ENCODE results near the gene CCDC149.

The CCDC149 gene

DNA sequence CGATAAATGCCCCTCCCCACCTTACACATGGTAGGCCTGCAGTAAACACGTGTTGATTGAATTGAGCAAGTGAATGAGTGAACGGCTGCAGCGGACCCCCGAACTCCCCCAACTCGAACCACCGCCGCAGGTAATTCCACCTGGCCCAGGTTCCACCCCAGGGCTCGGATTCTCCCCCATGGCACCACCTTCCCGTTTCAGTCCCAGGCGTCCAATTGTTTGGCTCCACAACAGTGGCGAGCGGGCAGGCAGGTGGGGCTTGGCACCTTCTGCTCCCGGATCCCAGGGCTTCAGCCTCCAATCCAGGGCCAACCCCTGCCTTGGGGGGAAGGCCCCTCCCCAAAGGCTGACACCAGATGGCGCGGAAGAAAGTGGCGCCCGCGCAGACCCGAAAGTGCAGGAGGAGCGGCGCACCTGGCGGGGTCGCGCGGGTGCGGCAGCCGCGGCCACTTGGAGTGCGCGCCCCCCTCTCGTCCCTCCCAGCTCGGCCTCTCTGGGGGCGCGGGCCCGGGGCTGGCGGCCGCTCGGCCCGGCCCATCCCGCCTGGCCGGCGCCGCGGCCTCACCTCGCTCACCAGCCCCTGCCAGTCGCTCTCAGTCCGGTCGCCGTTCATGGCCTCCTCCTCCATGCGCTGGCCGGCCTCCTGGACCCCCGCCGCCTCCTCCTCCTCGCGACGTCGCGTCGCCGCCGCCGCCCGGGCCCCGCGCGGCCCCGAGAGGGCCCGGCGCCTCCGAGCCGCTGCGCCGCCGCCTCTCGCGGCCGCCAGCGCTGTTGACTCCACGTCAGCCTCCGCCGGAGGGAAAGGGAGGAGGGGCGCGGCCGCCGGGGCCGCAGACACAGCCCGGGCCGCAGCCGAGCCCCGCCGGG lies at the start of gene CCDC149:
TSS of gene CCDC149 (minus strand) at position 791 of the 867 bp plus-strand sequence. CDS start at position 613, 178 bp downstream.
- no peak for DNase-seq (ENCODE audit: low read depth in 2 of 2)

DNA sequence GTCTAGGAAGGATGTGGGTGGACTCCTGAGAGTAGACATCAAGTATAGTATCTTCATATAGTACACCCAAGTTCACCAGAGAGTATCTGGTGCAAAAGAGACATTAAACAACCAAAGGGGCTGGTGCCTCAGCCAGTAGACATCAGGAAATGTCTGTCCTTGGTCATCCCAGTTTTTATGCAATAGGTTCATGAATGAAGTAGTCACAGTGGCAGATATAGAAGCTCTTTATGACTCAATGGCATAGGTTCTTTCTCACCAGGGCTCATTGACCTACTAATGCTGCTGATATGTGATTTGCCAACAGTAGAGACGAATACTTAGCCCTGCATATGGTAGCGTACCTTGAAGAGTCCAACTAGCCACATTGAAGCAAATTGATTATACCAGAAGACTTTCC lies 45.0 kb upstream of the CCDC149 start:
- no peak for DNase-seq (ENCODE audit: low read depth in 2 of 2)

DNA sequence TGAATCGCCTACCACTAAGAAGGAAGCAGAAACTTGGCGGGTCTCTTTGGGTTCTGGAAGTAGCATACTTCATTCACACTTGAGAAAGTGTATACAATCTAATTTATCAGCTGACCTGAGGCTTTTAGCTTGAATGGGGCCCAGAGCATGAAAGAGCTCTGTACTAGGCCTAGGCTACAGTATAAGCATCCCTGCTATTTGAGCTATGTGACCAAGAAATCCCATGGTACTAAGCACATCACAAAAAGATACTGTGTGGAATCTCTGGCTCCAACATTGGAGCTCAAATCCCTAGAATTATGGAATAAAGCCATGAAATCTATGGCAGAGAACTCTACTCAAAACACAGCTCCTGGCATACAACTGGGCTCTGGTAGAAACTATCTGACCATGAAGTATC lies 43.9 kb upstream of the CCDC149 start:
- no peak for DNase-seq (ENCODE audit: low read depth in 2 of 2)

DNA sequence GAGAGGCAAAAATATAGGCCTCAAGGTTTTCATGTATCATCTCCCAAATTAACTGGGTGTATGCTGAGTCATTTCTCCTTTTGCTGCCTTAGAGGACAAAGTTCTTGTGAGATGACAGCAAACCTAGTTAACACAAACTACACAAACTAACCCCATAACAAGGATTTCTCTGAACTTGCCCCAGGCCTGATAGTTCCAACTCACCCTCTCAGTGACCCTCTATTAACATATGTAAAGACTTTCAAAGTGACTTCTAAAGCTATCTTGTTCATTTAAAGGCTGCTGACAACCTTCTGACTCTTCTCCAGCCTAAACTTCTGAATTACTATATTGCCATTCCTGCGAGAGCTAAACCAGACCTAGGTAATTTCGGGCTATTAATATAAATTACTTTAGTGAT lies 43.2 kb upstream of the CCDC149 start:
- no peak for DNase-seq (ENCODE audit: low read depth in 2 of 2)

DNA sequence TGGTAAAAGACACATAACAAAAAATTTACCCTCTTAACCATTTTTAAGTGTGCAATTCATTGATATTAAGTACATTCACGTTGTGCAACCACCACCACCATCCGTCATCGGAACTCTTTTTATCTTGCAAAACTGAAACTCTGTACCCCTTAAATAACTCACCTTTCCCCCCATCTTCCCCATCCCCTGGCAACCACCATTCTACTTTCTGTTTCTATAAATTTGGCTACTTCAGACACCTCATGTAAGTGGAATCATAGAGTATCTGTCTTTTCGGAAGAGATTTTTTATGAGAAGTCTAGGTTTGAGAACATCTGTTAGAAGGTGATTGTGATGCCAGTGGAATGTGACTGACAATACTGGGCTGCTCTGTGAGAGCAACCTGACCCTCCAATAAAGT lies 39.8 kb upstream of the CCDC149 start:
- DNase-seq (ENCODE audit: low read depth in 2 of 2): no peak

DNA sequence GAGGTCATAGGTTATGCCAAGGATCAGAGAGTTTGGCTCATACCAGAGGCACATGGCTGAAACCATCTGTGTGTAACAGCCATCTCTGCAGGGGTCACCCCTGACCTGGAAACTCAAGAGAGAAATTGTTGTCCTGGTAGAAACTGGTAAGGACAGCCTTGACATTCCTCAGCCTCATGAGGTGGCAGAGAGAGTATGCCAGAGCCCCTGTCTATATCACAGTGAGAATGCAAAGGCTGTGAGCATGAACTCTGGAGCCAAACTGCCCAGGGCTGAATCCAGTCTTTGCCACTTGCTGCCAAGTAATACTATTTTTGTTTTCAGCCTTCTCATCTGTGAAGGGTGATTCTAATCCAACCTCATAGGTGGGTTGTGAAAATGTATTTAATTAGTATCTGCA lies 37.1 kb upstream of the CCDC149 start:
- no peak for DNase-seq (ENCODE audit: low read depth in 2 of 2)

DNA sequence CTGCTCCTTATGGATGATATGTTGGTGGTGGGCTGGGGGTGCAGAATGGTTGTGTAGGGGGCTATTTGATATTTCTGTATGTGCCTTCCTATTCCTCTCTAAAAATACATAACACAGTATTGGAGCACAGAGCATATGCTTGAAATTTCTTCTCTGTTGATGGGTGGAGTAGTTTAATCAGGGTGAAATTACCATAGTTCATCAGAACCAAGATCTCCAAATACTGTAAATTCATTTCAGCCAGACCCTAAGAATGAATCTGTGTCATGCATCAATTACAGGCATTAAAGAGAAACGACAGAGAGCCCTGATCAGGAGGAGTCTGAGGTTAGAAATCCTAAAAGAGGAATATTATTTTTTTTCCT lies 25.1 kb upstream of the CCDC149 start:
- DNase-seq (ENCODE audit: low read depth in 2 of 2): no peak

DNA sequence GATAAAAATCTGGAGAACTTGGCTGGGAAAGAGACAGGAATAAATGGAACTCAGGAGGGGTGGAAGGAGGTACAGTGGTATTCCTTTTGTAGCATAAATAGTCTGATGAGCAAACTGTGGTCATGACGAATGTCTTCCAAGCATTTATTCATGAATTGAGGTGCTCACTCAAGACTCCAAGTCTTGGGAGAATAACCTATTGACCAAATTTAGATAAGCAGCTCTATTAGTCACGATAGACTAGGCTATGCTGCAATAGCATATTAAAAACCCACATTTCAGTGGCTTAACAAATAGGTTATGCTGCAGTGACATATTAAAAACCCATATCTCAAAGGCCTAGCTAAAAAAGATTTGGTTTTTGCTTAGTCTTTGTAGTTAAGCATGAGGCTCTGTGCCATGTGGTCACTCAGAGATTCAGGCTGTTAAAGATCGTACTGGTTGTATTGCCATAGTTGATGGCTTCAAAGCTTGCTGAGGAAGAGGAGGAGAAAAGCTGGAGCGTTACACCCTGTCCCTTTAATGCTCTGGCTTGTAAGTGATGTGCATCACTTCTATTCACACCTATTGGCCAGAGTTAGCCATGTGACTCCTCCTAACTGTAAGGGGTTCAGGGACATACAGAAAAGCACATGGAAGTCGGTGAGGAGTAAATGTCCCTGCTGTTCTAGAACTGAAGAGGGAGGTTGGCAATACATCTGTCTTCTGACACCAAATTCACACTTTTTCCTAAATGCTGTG lies 24.5 kb upstream of the CCDC149 start:
- DNase-seq (ENCODE audit: low read depth in 2 of 2): no peak

DNA sequence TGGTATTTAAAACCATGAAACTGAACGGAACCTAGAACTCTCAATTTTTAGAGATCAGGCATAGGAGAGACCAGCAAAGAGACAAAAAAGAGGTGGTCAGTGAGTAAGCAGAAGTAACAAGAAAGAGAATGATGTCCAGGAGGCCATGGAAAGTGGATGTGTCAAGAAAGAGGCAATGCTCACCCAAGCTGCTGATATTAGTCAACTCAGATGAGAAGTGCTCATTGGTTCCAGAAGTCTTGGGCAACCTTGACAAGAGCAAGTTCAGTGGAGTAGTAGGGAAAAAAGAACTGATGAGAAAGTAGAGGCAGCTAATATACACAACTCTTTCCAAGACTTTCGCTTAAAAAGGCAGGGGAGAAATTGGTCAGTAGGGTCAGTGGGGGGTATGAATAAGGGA lies 23.0 kb upstream of the CCDC149 start:
- DNase-seq (ENCODE audit: low read depth in 2 of 2): no peak

DNA sequence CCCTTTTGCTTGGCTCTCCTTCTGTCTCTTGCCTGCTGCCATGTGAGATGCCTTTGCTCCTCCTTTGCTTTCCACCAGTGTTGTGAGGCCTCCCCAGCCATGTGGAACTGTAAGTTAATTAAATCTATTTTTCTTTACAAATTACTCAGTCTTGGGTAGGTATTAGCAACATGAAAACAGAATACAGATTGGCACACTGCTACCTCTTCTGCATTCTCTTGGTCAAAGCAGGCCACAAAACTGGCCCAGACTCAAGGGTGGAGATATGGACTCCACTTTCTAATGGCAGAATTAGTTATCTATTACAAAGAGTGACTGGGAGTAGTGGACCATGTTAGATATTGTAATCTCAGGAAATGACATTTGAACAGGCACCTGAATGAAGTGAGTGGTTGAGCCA lies 21.5 kb upstream of the CCDC149 start:
- DNase-seq (ENCODE audit: low read depth in 2 of 2): no peak

DNA sequence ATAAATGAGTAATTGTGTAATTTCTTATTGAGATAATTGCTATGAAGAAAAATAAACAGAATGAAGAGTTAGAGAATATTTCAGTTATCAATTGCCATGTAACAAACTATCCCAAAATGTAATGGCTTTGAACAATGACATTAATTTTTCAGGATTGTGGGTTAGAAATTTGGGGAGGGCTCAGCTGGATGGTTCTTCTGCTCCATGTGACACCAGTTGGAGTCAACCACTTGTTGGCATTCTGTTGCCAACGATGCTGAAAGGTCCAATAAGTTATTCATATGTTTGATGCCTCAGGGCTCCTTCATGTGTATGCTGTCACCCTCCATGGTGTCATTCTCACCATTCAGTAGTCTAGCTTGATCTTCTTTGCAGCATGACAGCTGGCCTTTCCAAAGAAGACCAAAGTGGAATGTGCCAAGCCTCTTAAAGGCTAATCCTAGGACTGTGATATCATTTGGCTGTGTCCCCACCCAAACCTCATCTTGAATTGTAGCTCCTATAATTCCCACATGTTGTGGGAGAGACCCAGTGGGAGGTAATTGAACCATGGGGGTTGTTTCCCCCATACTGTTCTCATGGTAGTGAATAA lies 20.9 kb upstream of the CCDC149 start:
- no peak for DNase-seq (ENCODE audit: low read depth in 2 of 2)

DNA sequence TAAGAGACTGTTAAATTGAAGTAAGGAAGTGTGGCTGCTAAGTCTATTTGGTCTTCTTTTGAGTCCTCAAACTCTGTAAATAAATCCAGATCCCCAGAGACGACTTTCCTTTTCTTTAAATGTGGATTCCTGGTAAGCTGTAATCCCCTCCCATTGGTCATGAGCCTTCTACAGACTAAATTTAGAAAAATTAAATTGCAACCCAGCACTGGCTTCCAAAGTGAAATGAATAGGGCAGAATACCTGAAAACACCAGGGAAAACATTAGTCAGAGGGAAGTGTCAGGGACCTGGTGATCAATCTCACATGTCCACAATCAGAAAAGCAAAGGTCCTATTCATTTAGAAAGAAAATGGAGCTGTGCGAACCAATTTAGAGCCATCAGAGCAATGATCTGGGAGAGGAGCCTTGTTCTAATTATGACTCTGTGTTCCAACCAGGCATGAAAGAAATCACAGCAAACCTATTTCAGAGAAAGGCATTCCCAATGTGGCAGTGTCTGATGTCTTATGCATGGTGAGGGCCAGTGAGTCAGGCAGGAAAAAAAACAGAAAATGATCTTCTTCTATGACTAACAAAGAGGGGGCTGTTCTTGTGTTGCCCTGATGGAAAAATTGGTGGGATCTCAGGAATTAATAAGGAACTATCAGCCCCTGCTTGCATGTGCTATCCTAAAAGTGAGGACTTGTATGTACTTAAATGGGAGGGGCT lies 19.8 kb upstream of the CCDC149 start:
- DNase-seq (ENCODE audit: low read depth in 2 of 2): no peak

DNA sequence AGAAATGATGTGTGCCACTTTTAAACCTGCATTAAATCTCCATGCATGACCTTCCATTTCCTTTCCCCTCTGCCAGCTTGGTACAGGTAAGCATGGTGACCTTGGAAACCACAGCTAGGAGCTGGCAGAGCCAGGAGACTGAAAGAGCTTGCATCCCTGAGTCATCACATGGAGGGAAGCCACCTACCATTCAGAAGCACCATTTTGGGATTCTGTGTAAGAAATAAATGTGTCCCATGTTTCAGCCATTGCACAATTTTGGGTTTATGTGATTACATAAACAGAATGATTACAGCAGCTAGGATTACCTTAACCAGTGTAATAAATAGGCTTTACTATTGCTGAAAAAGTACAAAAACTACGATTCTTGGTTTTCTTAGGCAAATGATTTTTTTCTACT lies 17.3 kb upstream of the CCDC149 start:
- no peak for DNase-seq (ENCODE audit: low read depth in 2 of 2)

DNA sequence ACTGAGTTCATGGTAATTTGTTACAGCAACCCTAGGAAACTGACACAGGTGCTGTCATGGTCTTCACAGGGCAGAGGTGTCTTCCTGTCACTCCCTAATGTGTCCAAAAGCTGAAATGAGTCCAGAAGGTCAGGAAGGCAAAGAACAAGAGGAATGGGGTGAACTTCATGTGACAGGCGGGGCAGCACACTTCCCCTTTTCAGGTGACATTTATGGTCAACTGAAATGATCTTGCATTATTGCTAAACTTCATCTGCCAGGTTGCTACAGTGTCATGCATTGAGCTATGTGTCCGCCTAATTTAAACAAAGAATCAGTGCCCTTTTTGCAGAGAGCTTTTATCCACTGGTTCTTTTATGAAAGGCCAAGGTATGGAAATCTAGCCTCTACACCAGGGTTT lies 15.9 kb upstream of the CCDC149 start:
- no peak for DNase-seq (ENCODE audit: low read depth in 2 of 2)

DNA sequence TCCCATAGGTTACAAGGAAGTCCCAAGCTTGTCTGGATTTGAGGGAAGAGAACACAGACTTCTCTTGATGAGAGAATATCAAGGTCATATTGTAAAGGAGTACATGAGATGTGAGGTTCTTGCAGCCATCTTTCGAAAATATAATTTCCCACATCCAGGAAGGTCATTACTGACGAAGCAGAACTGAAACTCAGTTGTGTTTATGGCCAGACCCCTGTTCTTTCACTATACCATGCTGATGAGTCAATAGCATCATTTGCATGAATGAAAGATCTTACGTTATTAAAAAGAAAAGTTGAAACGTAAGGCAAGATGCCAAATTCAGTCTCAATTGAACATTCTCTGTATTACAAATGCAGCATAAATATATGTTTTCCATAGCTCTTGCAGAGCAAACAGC lies 14.2 kb upstream of the CCDC149 start:
- no peak for DNase-seq (ENCODE audit: low read depth in 2 of 2)

DNA sequence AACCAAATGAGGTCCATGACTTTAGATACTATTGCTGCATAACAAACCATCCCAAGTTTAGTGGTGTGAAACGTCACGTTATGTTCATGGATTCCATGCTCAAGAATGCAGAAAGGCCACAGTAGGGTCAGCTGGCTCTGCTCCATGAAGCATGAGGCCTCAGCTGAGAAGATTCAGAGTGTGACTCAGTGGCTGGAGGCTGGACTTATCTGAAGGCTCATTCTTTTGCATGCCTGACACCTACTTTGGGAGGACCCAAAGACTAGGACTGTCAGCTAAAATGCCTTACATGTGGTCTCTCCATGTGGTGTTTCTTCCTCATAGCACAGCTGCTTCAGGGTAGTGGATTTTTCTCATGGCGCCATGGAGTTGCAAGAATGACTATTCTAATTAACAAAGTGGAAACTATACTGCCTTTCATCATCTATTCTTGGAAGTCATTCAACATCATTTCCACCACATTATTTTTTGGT lies 11.5 kb upstream of the CCDC149 start:
- DNase-seq (ENCODE audit: low read depth in 2 of 2): no peak

DNA sequence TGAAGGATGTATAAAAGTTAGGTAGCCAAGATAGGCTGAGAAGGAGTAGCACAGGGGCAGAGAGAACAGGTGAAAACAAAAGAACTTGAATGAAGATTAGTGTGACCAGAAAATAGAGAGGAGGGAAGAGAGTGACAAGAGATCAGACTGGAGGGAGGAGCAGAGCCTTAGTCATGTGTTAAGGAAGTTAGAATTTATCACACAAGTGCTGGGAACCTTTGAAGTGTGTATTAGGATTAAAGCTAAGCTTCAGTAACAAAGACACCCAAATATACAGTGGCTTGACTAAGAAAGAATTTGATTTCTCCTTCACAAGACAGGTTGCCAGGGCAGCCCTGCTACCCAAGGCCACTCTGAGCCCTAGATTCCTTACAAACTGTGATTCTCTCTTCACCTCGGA lies 10.7 kb upstream of the CCDC149 start:
- no peak for DNase-seq (ENCODE audit: low read depth in 2 of 2)

DNA sequence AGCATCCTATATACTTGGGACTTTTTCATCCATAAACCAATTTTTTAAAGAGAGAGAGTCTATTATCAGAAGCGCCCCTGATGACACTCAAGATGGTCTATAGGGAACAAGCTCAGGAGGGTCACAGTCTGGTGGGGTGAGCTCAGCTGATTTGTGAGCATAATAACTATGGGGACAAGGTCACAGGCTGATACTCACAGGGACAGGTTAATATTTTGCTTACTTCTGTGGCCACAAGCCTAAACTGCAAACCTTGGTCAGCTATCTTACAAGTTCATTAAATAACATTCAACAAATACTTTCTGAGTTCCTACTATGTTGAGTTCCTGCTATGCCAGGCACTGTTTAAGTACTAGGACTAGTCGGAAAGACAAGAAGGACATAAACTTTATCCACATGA lies 10.2 kb upstream of the CCDC149 start:
- no peak for DNase-seq (ENCODE audit: low read depth in 2 of 2)

DNA sequence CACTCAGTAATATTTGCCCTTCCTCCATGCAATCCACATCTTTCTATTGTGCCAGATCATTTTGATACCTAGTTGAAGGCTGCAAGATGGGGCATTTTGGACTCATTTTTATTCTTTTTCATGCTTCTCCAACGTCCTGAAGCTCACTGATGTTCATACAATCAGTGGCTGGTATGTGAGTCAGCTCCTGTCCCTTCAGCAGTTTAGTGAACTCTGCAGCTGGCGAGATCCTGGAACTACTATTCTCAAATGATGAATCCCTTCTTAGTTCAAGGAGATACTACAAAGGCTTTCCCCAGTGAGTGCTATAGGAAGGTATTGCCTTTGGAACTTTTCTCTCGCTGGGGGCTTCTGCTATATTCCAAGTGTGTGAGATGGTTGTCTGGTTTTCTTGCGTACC lies 9.6 kb upstream of the CCDC149 start:
- no peak for DNase-seq (ENCODE audit: low read depth in 2 of 2)

DNA sequence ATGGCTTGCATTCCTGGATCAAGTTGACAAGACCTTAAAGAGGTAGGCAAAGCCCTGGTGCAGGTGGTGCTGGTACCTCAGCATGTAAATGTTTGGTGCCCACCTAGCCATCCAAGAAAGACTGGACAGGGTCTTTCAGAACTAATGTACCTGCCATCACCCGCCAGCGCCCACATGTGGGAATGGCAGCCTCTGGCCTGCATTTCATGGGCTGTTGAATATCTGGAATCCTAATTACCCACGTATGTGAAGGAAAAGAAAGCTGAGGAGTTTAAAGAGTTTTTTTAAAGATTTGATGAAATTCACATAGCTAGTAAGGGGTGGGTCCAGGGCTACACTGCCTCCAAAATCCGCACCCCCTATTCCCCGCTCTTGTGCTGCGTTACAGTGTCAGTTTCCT lies 8.6 kb upstream of the CCDC149 start:
- no peak for DNase-seq (ENCODE audit: low read depth in 2 of 2)

DNA sequence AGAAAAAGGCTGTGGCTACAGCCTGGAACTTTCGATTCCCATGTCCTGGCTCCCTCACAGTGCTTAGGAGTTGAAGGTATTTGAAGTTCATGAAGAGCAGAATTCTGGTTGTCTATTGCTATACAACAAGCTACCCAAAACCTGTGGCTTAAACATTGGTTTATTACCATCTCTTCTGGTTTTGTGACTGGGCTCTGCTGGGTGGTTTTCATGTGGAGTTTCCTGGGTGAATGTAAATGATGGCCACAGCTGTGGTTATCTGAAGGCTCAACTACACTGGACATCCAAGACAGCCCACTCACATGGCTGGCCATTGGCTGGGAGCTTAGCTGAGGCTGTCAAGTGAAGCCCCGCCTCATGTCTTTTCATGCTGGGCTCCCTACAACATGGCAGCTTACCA lies 7.2 kb upstream of the CCDC149 start:
- no peak for DNase-seq (ENCODE audit: low read depth in 2 of 2)

All from stimulated activated CD8-positive, alpha-beta memory T cell treated with anti-CD3 and anti-CD28 coated beads, Interleukin-2, amount 100 ng/mL, for 48 hours (primary cell).